A172 (cell line): Measurements from ENCODE around the gene RAB6D. TPM values are rescaled to one million over a fixed set of nuclear protein-coding genes. Genes with fewer than 3 reads are reported as not detected.
"Not testable (repeated sequence)": the region's sequence is repeated elsewhere in the genome, so short reads cannot be mapped to it uniquely, and the experiment has no call there.

Source experiments
- DNase-seq: peaks from one replicate; pipeline ENCODE4 v3.0.0-alpha.2; 2015; ENCODE audit warnings: low spot score
- total RNA-seq: library from RNA; depleted of rRNA; stranded (reverse); fragments of >200 nt; shearing (Covaris generic); gene quantifications from 2 replicates; pipeline ENCODE4 v1.2.3, GENCODE V29; 2014; rRNA removed

RAB6D gene
- total RNA-seq: not detected in 2 replicates

DNA sequence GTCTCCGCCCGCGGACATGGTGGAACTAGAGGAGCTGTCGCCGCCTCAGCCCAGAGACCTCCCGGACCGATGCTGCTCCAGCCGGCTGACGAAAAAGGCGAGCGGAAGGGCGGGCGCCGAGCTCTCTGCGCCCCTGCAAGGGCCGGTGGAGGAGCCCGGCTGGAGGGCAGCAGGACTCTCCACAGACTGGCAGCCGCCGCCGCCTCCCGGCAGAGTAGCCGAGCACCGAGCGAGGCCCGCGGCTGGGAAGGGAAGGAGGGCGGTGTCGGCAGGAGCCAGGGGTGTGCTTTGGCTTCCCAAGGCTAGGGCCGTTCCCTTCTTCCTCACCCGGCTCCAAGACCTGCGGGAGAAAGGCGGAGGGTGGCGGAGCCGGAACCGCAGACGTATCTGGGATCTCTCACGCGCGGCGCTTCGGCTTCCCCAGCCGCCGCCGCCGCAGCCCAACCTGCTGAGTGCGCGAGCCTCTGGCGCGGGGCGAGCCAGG is at the start of gene RAB6D:
Gene RAB6D (minus strand): TSS at position 466 of the 484 bp plus-strand sequence. CDS start 448 bp downstream, at position 18.
- not testable (repeated sequence) for DNase-seq

DNA sequence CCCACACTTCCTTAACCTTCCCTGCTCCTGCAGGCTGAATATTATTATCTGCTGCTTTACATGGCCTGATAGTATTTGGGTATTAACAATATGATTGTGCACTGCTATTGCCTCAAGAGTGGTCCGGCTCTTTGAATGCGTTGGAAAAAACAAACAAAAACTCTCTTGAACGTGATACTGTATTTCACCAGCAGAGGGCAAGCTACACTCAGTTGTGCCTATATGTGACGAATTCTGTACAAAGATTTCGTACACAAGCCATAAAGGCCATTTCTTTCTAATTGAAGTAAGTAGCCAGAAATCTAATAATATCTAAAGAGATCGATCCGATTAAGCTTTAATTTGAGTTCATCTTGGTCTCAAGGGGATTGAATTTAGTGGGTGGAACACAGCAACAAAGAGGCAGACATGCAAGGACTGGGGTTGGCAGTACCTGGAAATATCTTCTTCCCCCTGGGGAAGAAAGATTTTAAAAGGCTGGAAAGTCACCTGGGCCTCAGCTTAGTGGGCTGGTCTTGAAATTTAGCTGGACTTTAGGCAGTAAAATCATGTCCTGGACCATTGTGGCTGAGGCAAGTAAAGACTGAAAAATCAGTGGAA is 49.3 kb upstream of the RAB6D start:
- peak; percentile 48 for DNase-seq

DNA sequence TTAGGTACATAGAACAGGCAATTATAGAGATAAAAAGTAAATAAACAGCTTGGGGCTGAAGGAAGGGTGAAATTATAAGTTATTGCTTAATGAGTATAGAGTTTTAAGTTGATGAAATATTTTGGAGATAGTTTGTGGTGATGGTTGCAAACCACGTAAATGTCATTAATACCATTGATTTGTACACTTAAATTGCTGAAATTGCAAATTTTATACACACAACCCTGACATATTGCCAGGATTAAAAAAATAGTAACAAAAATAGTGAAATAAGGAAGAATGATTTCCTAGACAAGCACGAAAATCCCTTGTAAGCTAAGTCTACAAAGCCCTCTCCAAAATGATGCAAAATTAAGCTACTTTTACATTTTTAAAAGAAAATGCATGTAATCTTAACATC is 46.2 kb upstream of the RAB6D start:
- DNase-seq: no peak

DNA sequence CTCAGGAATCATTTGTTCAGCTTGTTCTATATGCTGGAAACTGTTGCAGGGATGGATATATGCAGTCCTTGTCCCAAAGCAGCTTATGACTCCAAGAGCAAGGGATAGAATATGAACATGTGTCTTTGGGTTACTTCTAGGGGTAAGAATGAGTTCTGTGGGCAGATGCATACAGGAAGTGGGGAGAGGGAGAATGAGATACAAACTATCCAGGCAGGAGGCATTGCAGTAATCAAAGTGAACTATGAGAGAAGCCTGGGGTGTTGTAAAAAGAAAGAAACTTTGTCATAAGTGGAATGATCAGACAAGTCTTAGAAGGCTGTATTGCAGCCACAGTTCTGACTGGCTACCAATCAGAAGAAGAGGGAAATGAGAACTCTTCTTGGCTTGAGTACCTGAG is 44.8 kb upstream of the RAB6D start:
- DNase-seq: no peak

DNA sequence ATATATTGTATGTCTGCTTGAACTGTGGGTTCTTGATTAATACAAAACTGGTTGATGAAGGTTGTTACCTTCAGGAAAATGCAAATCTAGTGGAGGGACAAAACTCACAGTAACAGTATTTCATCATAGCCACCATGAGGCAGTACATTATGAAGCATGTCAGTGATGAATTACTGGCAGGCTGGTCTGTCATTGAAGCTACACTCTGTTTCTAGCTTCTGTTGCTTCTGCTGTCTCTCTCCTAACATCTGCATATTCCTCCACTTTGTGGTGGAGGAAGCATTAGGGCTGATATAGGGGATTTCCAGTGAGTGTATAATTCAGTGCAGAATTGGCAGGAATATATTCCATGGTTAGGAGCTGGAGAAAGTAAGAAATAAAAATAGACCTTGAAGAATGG is 44.2 kb upstream of the RAB6D start:
- no peak for DNase-seq

DNA sequence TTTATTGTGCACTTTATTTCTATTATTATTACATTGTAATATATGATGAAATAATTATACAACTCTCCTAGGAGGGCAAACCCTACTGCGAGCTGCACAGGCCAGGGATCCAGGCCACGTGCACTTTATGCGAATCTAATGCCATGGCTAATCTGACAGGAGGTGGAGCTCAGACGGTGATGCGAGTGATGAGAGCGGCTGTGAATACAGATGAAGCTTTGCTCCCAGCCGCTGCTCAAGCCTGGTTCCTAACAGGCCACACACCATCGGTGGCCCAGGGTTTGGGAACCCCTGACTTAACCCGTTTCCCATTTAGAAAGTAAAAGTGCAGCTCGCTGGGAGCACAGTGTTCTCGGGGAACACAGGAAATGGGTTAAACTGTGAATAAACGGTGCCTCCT is 40.8 kb upstream of the RAB6D start:
- no peak for DNase-seq

DNA sequence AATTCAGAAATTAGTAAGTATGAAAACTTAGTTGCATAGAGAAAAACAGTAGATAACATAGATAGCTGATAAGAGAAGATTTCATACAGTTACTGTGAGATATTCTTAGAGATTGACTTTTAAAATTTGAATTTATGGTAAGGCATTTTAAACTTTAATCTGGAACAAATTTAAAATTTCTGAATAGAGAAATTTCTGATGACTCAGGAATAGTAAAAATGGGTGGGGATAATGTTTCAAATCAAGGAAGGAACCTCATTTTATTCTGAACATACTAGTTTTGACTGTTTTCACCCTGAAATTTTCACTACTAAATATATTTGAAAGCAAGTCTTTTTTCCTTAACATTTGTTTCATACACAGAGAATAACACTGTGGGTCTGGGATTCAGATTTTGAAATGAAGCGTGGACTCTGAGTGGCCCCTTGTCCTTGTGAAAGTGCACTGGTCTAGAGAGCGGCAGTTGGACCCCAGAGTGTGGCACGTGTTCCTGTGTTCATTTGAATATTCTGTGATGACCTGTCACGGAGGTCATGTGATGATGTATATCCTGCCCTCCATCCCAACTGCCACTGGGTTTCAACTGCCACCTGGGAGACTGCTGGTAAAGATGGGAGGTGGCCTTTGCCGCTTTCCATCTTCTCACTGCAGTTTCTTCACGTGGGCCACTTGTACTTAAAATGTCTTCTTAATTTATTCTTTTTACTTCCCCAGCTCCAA is 38.5 kb upstream of the RAB6D start:
- no peak for DNase-seq

DNA sequence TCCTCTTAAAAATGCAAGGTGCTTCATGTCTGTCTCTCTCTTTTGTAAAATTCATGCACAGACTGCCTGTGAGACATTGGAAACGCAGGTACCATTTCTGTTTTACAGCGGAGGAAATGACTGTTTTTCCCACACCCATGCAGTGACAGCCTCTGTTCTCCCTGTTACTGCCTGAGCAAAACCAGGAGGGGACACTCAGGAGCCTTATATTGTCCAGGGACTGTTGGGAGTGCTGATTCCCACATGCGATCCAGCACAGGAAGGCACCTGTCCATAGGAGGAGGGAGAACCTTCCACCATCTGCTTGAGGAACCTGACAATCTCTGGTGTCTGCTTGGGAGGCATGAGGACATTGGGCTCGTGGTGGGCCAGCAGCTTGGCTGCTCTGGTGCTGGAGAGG is 36.9 kb upstream of the RAB6D start:
- no peak for DNase-seq

DNA sequence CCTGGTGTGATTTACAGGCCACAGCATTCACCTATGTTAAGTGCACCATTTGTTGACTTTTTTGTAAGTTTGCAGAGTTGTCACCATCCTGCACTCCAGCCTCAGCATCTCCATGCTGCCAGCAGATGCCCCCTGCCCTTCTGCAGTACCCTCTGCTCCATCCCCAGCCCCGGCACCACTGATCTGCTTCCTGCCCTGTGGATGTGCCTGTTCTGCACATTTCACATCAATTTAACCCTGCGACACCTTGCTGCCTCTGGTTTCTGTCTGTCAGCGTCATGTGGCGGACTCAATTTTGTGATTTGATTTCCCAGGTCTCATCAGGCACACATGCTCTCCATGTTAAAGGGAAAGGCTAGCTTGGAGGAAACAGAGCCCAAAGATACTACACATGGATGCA is 36.5 kb upstream of the RAB6D start:
- DNase-seq: not testable (repeated sequence)

DNA sequence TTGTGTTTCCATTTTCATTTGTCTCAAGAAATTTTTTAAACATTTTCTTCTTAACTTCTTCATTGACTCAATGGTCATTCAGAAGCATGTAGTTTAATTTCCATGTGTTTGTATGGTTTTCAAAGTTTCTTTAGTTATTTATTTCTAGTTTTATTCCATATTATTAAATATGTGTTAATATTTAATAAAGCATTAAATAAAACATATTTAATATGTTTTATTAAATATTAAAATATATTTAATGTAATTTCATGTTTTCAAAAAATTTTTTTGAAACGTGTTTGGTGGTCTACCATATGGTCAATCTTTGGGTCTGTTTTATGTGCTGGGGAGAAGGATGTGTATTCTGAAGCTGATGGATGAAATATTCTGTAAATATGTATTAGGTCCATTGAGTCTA is 32.2 kb upstream of the RAB6D start:
- not testable (repeated sequence) for DNase-seq

DNA sequence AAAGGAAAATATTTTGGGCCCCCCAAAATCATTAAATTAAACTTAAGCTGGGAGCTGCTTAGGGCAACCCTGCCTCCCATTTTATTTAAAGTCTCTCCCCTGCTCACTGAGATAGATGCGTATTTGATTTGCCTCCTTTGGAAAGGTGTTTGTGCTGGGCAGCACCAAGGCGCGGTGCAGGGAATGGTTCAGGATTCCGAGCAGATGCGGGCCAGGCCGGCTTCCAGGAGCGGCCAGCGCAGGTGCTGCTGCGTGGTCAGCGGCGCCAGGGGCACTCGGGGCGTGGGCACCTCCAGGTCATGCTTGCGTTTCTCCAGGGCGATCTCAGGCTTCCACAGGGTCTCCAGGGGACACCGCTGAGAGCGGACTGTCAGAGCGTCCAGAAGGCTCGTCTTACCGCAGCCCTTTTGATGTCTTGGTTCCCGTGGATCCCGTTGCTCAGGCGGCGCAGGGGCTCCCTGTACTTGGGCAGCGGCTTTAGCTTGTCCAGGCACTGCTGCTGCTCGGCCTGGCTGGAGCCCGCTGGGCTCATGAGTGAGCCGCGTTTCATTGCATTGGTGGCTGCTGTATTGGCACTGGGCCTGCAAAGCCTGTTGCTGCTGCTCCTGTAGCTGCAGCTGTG is 31.2 kb upstream of the RAB6D start:
- DNase-seq: not testable (repeated sequence)

DNA sequence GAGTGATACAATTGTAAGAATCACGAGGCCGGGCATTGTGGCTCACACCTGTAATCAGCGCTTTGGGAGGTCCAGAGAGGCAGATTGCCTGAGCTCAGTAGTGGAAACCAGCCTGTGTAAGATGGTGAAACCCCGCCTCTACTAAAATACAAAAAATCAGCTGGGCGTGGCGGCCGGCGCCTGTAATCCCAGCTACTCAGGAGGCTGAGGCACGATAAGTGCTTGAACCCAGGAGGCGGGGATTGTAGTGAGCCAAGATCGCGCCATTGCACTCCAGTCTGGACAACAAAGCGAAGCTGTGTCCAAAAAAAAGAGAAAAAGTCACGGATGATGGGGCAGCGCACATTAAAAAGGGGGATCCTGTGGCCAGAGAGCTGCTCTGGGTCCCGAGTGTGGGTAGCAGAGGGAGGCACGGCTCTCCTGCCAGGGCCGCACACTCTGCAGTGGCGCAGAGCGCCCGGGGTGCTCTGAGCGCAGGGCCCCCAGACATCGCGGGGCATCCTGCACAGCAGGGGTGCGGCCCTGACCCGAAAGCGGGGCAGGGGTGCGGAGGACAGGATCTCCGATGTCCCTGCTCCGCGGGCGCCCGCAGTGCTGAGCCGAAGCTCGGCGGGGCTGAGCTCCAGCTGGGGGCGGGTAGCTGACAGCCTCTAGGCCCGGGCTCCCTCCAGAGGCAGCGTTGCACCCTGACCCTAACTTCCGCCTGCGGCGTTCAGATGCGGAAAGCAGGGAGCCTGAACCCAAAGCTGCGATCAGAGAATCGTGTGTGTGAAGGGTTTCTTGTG is 30.4 kb upstream of the RAB6D start:
- no peak for DNase-seq

DNA sequence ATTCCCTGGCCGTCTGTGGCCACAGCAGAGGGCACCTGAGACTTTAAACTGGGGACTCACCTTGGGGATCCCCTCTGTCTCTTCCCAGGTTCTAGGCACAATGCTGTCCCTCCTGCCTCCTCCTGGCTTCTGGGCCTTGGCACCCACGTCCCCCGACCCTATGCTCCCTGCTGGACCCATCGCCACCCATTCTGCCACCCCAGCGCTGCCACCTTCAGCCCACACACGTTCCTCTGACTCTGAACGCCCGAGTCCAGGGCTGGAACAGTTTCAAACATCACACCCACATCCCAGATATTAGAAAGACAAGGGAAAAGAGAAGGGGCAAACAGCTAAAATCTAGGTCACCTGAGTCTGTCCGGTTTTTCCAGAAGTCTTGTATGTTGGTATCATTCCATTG is 28.0 kb upstream of the RAB6D start:
- not testable (repeated sequence) for DNase-seq

DNA sequence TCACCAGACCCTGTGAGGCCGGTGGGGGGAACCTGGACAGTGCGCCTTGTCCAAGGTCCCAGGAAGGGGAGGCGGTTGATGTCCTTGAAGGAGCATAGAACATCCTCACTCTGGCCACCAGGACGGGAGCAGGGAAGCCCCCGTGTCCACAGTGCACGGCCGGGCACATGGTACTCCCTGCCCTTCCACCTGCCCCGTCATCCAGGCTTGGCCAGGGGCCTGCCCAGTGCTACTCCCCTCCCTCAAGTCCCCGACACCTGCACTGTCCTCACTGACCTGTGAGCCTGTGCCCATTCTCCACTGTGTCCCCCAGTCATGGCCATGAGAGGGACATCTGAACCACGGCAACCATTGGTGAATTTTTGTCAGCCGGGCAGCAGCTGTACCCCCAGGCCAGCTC is 27.5 kb upstream of the RAB6D start:
- not testable (repeated sequence) for DNase-seq

DNA sequence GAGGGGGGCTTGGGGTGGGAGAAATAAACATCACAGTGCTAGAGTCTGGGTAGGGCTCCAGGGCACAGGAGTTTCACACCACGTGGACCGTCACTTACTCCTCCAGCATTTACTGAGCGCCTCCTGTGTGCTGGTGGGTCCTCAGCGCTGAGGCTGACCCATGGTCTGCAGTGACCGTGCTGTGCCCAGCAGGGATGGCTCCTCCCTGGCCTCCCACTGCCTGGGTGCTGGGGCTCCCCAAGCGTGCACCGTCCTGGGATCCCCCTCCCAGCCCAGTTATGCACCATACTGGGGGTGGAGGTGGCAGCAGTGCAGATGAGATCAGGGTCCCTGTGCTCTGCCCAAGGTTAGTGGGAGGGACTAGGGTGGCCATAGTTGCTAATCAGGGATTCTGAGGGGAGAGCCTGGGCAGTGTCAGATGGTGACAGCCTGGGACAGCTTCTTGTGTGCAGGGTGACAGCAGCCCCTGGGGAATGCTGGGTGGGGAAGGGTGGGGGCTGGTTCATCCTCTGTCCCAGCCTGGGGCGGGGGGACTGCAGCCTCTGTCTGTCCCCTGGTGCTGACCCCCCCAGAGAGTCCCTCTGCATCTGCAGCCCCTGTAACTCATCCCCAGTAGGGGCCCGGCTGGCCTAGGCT is 26.6 kb upstream of the RAB6D start:
- DNase-seq: not testable (repeated sequence)

DNA sequence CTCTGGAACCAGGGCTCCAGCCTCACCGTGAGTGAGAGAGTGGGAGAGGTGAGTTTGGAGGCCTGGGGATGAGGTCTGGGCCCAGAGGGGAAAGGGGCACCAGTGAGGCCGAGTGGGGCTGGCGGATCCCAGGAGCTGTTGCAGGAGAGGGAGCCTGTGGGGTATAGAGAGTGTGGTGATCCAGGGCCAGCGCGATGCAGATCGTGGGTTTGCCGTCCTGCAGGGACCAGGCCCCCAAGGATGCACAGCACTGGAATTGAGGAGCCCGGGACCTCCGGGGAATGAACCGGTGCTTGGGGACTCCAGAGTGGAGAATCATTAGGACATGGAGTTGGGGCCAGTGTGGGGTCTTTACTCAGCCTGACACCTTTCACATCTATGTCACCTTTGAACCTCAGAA is 25.7 kb upstream of the RAB6D start:
- no peak for DNase-seq

DNA sequence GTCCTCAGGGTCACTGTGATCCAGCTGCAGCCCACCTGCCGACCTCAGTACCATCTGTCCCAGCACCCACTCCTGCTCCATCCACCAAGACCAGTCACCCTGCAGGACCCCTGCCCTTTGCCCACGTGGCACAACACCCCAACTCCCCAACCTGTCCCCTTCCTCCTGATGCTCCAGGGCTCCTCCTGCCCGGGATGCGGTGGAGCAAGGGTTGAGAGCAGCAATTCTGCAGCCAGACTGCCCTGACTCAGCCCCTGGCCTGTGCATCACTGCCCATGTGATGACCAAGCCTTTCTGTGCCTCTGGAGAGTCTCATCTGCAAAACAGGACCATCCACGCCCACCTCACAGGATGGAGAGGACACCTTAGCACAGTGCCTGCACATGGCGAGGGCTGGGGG is 24.9 kb upstream of the RAB6D start:
- not testable (repeated sequence) for DNase-seq

DNA sequence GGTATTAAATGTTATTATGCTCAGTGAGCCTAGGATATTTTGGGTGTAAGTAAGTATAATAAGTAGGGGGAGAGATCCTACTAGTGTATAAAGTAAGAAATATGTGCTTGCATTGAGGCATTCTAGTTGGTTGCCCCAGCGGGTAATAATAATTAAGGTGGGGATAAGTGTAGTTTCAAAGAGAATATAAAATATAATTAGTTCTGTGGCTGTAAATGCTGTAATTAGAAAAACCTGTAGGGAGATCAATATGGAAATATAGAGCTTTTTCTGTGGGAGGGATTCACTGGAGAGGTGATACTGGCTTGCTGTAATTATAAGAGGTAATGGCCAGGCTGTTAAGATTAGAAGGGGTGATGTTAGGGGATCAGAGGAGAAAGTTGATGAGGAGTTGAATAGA is 9.1 kb upstream of the RAB6D start:
- not testable (repeated sequence) for DNase-seq

DNA sequence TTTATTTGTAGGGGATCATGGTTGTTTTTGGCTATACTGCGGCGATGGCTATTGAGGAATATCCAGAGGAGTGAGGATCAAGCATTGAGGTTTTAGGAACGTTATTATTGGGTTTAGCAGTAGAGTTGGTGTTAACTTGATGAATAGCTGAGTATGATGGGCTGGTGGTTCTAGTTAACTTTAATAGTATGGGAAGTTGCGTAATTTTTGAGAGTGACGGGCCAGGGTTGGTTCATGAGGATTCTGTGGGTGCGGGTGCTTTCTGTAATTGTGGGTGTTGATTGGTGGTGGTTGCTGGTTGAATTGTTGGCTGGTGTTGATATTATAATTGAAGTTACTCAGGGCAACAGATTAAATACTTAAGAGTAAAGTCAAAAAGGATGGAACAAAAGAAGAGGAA is 6.0 kb upstream of the RAB6D start:
- DNase-seq: no peak

DNA sequence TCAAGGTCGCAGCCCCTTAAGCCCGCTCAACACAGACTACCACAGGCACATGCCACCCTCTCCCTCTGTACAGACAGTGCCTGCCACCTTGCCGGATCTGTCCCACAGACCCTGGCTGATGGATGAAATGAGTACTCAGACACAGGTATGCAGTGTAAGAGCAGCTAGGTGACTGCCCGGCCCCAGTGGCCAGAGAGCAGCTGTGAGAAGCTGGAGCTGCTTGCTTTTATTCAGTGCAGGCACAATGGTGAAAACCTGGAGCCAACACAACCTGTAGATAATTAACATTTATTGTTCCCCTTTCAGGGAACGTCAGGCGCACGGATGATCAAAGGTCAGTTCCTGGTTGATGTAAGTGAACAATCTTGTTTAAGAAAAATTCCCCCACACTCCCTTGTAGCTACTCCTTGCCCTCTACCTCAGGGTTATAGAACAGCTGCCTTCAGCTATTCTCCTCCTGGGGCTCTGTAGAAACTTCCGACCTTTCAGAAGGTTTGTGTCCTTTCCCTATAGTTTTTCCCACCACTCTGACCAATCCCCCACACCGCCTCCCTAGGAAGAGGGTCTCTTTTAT is 4.6 kb upstream of the RAB6D start:
- not testable (repeated sequence) for DNase-seq

DNA sequence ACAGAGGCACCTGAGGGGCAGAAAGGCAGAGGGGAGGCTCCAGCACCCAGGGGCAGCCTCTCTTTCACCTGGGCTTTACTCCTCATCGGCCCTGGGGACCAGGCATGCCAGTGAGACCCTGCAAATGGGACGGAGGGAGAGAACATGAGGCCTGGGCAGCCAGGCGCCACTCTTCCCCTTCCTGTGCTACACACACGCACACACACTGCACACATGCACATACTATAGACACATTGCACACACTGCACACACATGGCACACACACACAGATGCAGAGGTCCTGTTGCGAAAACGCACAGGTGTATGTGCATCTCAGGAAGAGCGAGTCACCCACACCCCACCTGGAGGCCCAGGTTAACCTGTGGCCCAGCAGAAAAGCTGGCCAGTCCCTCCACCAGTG is 3.4 kb upstream of the RAB6D start:
- no peak for DNase-seq
